Activated CD4-positive, alpha-beta T cell treated with anti-CD3 and anti-CD28 coated beads, Interleukin-2, amount 50 U/mL, for 48 hours (primary cell): ENCODE data around the gene MRPL37.
"Not testable (repeated sequence)": the region's sequence is repeated elsewhere in the genome, so short reads cannot be mapped to it uniquely, and the experiment has no call there.

Experiments
- DNase-seq, 2 experiments: peaks; one replicate each; pipeline ENCODE4 v3.0.0-alpha.2; 2020

Gene MRPL37

GRCh38 chr1:54172614-54173599 lies 27.1 kb upstream of the MRPL37 start:
- DNase-seq = no peak

- DNase-seq = no peak
These were observed 26.3 kb upstream of the MRPL37 start for GRCh38 chr1:54173681-54174080.

GRCh38 chr1:54174106-54174505 lies 25.9 kb upstream of the MRPL37 start:
- no peak for DNase-seq

- no peak for DNase-seq
These were observed 23.2 kb upstream of the MRPL37 start for GRCh38 chr1:54176621-54177327.

GRCh38 chr1:54177726-54178125 lies 22.2 kb upstream of the MRPL37 start:
- DNase-seq = no peak

- DNase-seq = no peak
These were observed 21.5 kb upstream of the MRPL37 start for GRCh38 chr1:54178296-54179070.

GRCh38 chr1:54180701-54181360 lies 19.1 kb upstream of the MRPL37 start:
- no peak for DNase-seq

- no peak for DNase-seq
These were observed 13.9 kb upstream of the MRPL37 start for GRCh38 chr1:54186056-54186455.

GRCh38 chr1:54188291-54188690 lies 11.7 kb upstream of the MRPL37 start:
- DNase-seq = no peak

GRCh38 chr1:54190526-54190925 lies 9.4 kb upstream of the MRPL37 start:
- DNase-seq = no peak

- DNase-seq = no peak
These were observed 8.4 kb upstream of the MRPL37 start for GRCh38 chr1:54191525-54191924.

GRCh38 chr1:54193453-54193852 lies 6.5 kb upstream of the MRPL37 start:
- DNase-seq = no peak

- DNase-seq = no peak
These were observed 709 bp upstream of the MRPL37 start for GRCh38 chr1:54199151-54199764.

GRCh38 chr1:54200519-54200997 lies 591 bp downstream of the MRPL37 start:
- DNase-seq = no peak

GRCh38 chr1:54204199-54204598 lies 4.2 kb downstream of the MRPL37 start:
- DNase-seq = no peak

GRCh38 chr1:54207287-54207686 lies 7.3 kb downstream of the MRPL37 start:
- no peak for DNase-seq

GRCh38 chr1:54207896-54208295 lies 7.9 kb downstream of the MRPL37 start:
- not testable (repeated sequence) for DNase-seq

GRCh38 chr1:54212872-54213271 lies 12.9 kb downstream of the MRPL37 start:
- no peak for DNase-seq

- DNase-seq = no peak
These were observed 15.6 kb downstream of the MRPL37 start for GRCh38 chr1:54215523-54215922.

GRCh38 chr1:54218883-54219687 lies 19.1 kb downstream of the MRPL37 start:
- no peak for DNase-seq

GRCh38 chr1:54219688-54220003 lies 19.7 kb downstream of the MRPL37 start:
- DNase-seq = no peak
